NCI-H774 (cell line): Measurements from ENCODE around the gene CNTN4.

Experiments
- DNase-seq: peaks from one replicate; lab custom pipeline; 2025; lab: John Stamatoyannopoulos, UW

CNTN4 gene

GRCh38 chr3:2589336-2589969 lies 490.8 kb downstream of the CNTN4 start:
- DNase-seq: no peak

DNA sequence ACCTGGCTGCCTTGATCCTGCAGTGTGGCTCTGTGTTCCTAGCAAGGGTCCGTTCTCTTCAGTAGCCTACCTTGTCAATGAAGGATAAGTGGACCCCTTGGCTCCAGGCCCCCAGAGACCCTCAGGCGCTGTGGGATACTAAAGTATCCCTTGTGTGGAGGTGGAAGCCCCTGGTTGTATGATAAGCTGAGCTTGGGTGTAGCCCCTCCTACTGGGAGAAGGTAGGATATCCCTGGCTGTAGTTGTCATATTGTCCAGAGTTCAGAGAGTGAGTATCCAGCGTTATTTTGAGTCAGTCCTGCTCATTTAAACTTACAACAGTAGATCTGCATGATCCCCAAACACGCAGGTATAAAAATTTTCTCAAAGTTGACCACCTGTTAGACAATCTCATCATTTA lies 496.8 kb downstream of the CNTN4 start:
- DNase-seq: no peak

GRCh38 chr3:2597615-2598014 lies 498.9 kb downstream of the CNTN4 start:
- DNase-seq: no peak

GRCh38 chr3:2599471-2599870 lies 500.8 kb downstream of the CNTN4 start:
- no peak for DNase-seq

DNA sequence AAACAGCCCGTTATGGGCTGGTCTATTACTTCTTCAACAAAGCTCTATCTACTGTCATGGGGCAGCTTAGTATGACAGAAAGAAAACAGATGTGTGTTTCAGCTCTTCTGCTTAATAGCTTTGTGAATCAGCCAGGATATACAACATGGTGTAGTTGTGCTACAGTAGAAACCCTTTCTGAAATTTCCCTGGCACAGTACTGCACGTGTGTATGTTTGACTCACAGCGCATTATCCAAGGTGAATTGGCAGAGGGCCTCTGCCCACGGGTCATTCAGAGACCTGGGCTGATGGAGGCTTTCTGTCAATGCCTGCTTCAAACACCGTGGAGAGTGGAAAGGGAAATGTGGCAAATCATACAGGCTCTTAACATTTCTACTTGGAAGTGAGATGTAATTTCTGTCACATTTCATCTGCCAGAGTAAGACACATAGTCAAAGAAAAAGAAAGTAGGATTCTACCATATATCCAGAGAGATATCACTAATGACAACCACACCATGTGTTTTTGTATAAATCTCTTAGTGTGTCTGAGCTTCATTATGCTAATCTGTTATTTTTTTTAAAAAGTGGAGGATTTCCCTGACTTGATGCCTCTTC lies 505.1 kb downstream of the CNTN4 start:
- DNase-seq: no peak

DNA sequence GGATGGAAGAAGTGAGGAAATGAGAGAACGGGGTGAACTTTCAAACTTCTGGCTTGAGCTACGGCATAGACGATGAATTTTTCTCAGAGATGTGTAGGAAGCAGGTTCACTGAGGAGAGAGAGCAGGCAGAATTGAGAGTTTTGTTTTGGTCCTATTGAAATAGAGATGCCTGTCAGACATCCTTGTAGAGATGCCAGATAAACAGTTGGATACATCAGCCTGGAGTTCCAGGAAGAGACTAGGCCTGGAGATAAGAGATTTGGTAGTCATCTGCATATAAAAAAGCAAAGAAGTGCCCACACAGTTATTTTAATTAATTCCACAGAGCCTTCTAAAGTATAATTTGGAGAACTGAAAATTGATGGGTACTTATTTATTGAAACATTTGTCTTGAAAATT lies 515.9 kb downstream of the CNTN4 start:
- DNase-seq: no peak

GRCh38 chr3:2615080-2615479 lies 516.4 kb downstream of the CNTN4 start:
- DNase-seq: no peak

- no peak for DNase-seq
These were observed 524.8 kb downstream of the CNTN4 start for GRCh38 chr3:2623436-2623835.

DNA sequence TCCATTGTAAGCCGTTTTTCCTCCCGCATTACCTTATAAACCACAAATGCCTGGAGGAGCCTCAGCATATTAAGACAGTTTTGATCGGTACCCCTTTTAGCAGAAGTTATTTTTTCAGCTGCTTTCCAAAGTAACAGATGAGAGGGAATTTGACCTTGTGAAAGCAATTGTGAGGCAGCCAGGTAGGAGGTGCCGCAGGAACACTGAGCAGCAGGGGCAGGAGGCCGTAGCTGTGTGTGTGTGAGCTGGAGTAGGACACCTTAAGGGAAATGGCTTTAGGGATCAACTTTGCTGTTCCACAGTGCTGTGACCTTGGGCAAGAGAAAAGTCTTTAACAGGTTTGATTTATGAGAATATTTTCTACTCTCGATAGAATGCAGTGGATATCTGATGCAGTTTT lies 529.5 kb downstream of the CNTN4 start:
- no peak for DNase-seq

GRCh38 chr3:2635511-2635910 lies 536.8 kb downstream of the CNTN4 start:
- no peak for DNase-seq

DNA sequence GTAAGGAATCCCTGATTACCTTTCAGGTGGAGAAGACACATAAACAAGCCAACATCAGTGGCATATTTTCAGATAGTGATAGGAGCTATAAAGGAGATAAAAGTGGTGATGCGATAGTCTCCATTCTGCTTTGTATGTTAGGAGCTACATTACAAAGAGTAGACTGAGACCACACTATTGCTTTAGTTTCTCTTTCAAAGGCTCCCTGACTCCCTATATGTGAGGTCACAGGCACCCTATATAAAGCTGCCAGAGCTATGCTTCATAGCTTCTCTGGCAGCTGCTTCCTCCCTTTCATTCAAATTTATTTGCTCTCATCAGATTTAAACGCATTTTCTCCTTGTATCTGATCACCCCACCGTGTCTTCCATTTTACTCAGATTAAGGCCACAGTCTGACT lies 544.9 kb downstream of the CNTN4 start:
- no peak for DNase-seq

DNA sequence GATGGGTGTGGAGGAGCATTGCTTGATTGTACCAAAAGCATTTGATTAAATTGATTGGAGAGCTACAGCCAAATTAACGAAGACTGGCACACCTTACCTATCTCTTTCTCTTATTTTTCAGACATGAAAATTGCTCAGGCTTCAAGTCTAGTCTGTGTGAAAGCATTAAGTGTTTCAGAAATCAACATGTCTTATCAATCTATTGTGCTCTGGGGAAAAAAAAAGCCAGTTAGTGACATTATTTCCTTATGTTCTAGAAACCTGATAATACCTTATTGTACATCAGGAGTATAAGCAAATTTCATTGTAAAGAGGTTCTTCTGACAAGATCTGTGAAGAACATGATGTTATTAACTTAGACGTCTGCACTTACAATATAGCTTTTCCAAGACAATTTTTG lies 546.3 kb downstream of the CNTN4 start:
- no peak for DNase-seq

GRCh38 chr3:2650746-2651145 lies 552.1 kb downstream of the CNTN4 start:
- DNase-seq: no peak

- no peak for DNase-seq
These were observed 553.7 kb downstream of the CNTN4 start for GRCh38 chr3:2652386-2652785.

- DNase-seq: no peak
These were observed 555.0 kb downstream of the CNTN4 start for GRCh38 chr3:2653706-2654105.

- no peak for DNase-seq
These were observed 556.6 kb downstream of the CNTN4 start for GRCh38 chr3:2655229-2655701.

DNA sequence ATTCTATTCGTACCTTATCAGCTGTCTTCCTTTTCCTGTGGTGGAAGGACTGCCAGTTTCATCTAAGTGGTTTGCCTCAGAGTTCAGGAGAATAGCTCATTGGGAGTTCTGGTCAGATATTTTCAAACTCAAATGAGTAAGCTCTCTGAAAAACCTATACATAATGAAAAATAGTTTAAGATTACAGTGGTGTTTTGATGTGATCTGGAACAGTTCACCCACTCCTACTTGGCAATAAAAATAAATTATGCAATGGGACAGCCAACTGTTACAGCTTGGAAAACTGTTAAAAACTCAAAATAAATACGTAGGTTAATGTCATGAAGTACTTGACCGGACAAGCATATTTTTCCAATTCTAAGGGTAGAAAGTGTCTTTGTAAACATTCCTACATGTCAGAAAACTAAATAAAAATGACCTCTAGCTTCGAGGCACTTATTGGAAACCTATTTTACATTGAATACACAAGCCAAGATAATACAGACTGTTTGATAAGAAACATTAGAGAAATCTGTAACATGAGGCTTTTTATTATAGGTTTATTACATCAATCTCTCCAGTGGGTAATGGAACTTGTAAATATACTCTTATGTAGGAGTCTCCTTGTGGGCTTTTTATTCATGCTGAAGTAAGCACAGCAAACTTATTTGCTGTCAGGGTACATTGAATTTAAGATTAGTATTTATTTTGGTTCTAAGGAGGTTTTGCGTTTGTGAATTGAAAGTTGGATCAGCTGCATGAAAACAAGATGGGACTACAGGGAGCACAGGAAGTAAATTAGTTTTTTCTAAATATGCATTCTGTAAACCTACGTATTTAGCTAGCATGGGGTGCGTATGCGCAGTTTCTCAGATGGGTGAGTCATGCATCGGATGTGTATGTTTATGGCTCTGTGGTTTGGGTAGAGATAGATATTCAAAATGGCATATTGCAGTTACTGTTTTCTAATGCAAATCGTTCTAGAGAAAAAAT lies 558.4 kb downstream of the CNTN4 start:
- no peak for DNase-seq

GRCh38 chr3:2657971-2658370 lies 559.3 kb downstream of the CNTN4 start:
- DNase-seq: no peak

GRCh38 chr3:2659896-2660295 lies 561.2 kb downstream of the CNTN4 start:
- no peak for DNase-seq

- no peak for DNase-seq
These were observed 562.4 kb downstream of the CNTN4 start for GRCh38 chr3:2661078-2661477.

- no peak for DNase-seq
These were observed 578.8 kb downstream of the CNTN4 start for GRCh38 chr3:2677501-2677900.

DNA sequence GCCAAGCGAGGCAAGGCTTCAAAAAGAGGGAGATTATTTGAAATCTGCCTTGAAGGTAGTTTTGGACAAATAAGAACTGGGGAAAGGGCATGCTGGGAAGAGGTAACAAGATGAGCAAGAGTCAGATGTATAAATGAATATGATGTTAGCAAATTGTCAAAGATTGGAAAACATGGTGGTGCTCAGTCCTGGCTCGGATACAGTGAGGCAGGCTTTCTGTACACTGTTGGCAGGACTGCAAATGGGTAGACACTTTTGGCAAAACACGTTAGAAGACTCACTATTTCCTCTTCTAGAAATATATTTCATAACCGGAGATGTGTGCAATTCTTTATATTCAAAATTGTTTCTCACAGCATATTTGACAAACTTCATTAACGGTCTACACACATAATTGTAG lies 581.6 kb downstream of the CNTN4 start:
- no peak for DNase-seq

DNA sequence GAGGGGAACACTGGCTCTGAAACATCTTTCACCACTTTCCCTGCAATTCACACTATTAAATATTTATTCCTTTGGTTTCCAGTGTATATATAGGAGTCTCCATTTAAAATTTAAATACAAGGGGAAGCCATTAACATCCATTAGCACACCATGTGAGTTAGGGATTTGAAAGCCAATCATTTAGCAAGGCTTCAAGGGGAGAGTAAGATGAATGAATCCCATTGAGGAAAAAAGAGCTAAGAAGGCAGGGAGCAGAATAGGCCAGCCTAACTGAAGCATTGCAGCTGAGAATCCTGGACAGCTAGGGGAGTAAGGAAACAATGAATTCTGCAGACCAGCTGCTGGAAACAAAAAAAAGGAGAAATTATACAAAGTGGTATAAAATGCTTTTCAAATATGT lies 585.4 kb downstream of the CNTN4 start:
- DNase-seq: no peak
